HepG2 (cell line): ENCODE data around the gene TPM2. TPM values are rescaled to one million over a fixed set of nuclear protein-coding genes. Genes with fewer than 3 reads are reported as not detected.

Source experiments
- CREB1 ChIP-seq, 2 experiments: fragments of 450-650 bp in 1 of 2; IDR thresholded peaks; 2 replicates each; pipeline ENCODE4 v1.6.1; 2016 to 2017; ENCODE audit warnings: control low read depth in 1 of 2, mild to moderate bottlenecking in 1 of 2, missing compliant biosample characterization in 1 of 2, missing genetic modification characterization in 1 of 2
- CSRNP2 ChIP-seq: sonication (generic); formaldehyde crosslinking; conservative IDR thresholded peaks from 2 replicates; pipeline ENCODE4 v1.8.0; 2022; ENCODE audit warnings: low read depth, missing genetic modification reagents
- ELK4 ChIP-seq: sonication (generic); formaldehyde crosslinking; IDR thresholded peaks from 2 replicates; pipeline ENCODE4 v1.9.0; 2021; ENCODE audit warnings: missing genetic modification reagents, borderline replicate concordance
- MED1 ChIP-seq: sonication (generic); formaldehyde crosslinking; IDR thresholded peaks from 2 replicates; pipeline ENCODE4 v1.4.0; 2020; ENCODE audit warnings: missing genetic modification reagents
- NCOR1 ChIP-seq: fragments of 200-600 bp; sonication (generic); IDR thresholded peaks from 2 replicates; pipeline ENCODE4 v1.7.0; 2017; ENCODE audit warnings: antibody characterized with exemption, low read length, borderline replicate concordance
- RCOR2 ChIP-seq: IDR thresholded peaks from 2 replicates; pipeline ENCODE4 v1.6.1; 2016; ENCODE audit warnings: missing biosample characterization, missing genetic modification reagents
- ZBTB7B ChIP-seq: sonication (generic); formaldehyde crosslinking; IDR thresholded peaks from 2 replicates; pipeline ENCODE4 v1.4.0; 2020; ENCODE audit warnings: missing genetic modification reagents
- ZFP90 ChIP-seq: sonication (generic); formaldehyde crosslinking; IDR thresholded peaks from 2 replicates; pipeline ENCODE4 v1.8.0; 2022; ENCODE audit warnings: missing genetic modification reagents, mild to moderate bottlenecking, inconsistent platforms, borderline replicate concordance
- ZHX1 ChIP-seq: sonication (generic); formaldehyde crosslinking; IDR thresholded peaks from 2 replicates; pipeline ENCODE4 v1.8.1; 2022; ENCODE audit warnings: low read depth, mild to moderate bottlenecking, missing genetic modification reagents
- ZIK1 ChIP-seq: sonication (generic); formaldehyde crosslinking; IDR thresholded peaks from 2 replicates; pipeline ENCODE4 v1.5.0; 2020; ENCODE audit warnings: mild to moderate bottlenecking, low read depth, missing genetic modification reagents, borderline replicate concordance
- ZNF12 ChIP-seq: sonication (generic); formaldehyde crosslinking; IDR thresholded peaks from 2 replicates; pipeline ENCODE4 v1.5.0; 2020; ENCODE audit warnings: missing genetic modification reagents
- ZNF207 ChIP-seq: fragments of 450-650 bp; IDR thresholded peaks from 2 replicates; pipeline ENCODE4 v1.6.1; 2016; ENCODE audit warnings: antibody characterized with exemption, borderline replicate concordance
- ZNF232 ChIP-seq: sonication (generic); formaldehyde crosslinking; IDR thresholded peaks from 2 replicates; pipeline ENCODE4 v1.4.0; 2020; ENCODE audit warnings: missing genetic modification reagents, borderline replicate concordance
- ZNF280D ChIP-seq: sonication (generic); formaldehyde crosslinking; IDR thresholded peaks from 2 replicates; pipeline ENCODE4 v1.5.1; 2020; ENCODE audit warnings: mild to moderate bottlenecking, missing genetic modification reagents
- ZNF3 ChIP-seq: IDR thresholded peaks from 2 replicates; pipeline ENCODE4 v1.7.0; 2017; ENCODE audit warnings: inconsistent platforms
- ZNF550 ChIP-seq: sonication (generic); formaldehyde crosslinking; IDR thresholded peaks from 2 replicates; pipeline ENCODE4 v1.4.0; 2020; ENCODE audit warnings: mild to moderate bottlenecking, missing genetic modification reagents, borderline replicate concordance
- ZNF552 ChIP-seq: sonication (generic); formaldehyde crosslinking; IDR thresholded peaks from 2 replicates; pipeline ENCODE4 v1.9.0; 2022; ENCODE audit warnings: missing genetic modification reagents, mild to moderate bottlenecking, borderline replicate concordance
- ZNF569 ChIP-seq: sonication (generic); formaldehyde crosslinking; IDR thresholded peaks from 2 replicates; pipeline ENCODE4 v1.5.0; 2020; ENCODE audit warnings: mild to moderate bottlenecking, missing genetic modification reagents, moderate library complexity, borderline replicate concordance
- polyA plus RNA-seq, 8 experiments: library from polyadenylated mRNA; depleted of rRNA in 3 of 8; stranded (reverse) in 7 of 8; unstranded in 1 of 8; fragments of >200 nt; fragmentation: Illumina TruSeq in 4 of 8; extraction: Trizol in 4 of 8; gene quantifications; 2 replicates each; pipeline versions ENCODE4 v1.2.1 to v1.2.3, GENCODE V29; 2011 to 2016; ENCODE audit warnings: low read depth in 4 of 8, missing spikeins in 1 of 8, mixed read lengths in 1 of 8; ENCODE audit not compliant: insufficient read depth in 1 of 8
- total RNA-seq, 5 experiments: library from RNA; depleted of rRNA; stranded (reverse); fragments of >200 nt; fragmentation: Illumina TruSeq; extraction: Trizol; gene quantifications; 2 replicates each; pipeline ENCODE4 v1.2.3, GENCODE V29; 2016; ENCODE audit warnings: low read depth in 1 of 5

The TPM2 gene
- total and polyA plus RNA-seq, 2 of the 13 experiments (the other 11 are each of a cell fraction or from before 2014, with no cell fraction given), result 3.1 to 10.7 TPM

- no peak for TF ChIP-seq ZHX1
- TF ChIP-seq ZNF12 (CRISPR knock-in tag), result peak; percentile 48; the same call in 1 of the 2 replicates
- no peak for TF ChIP-seq ZBTB7B
- no peak for TF ChIP-seq ZNF552 (CRISPR knock-in tag)
- TF ChIP-seq CSRNP2, result no peak
- no peak for TF ChIP-seq ZNF3
- no peak for TF ChIP-seq ZNF550
- TF ChIP-seq ZNF232 (CRISPR knock-in tag), result no peak
- TF ChIP-seq ZIK1 (CRISPR knock-in tag), result no peak
- TF ChIP-seq ZNF569 (CRISPR knock-in tag), result no peak
- no peak for TF ChIP-seq CREB1 (IDR thresholded peaks at IDR 0.05)
- TF ChIP-seq CREB1 (CRISPR knock-in tag; IDR thresholded peaks at IDR 0.05), result no peak
- TF ChIP-seq ZFP90 (CRISPR knock-in tag), result no peak
- TF ChIP-seq ZNF207, result no peak
- no peak for TF ChIP-seq ZNF280D (CRISPR knock-in tag)
- no peak for TF ChIP-seq MED1 (CRISPR knock-in tag)
- TF ChIP-seq RCOR2 (CRISPR knock-in tag), result no peak
- no peak for TF ChIP-seq ELK4
- TF ChIP-seq NCOR1, result no peak
Observed at GRCh38 chr9:35727676-35728040, 37.9 kb upstream of the TPM2 start (continued).
